DLD1 (cell line): ENCODE data around the gene EFNA4.
"Not testable (repeated sequence)": the region's sequence is repeated elsewhere in the genome, so short reads cannot be mapped to it uniquely, and the experiment has no call there.

ENCODE experiments used
- in situ Hi-C: cut with HindIII; loops from 2 replicates; pipeline ENCODE4 v1.10.0; 2017; ENCODE audit warnings: low sequenced_read_pairs

EFNA4 gene

GRCh38 chr1:155116113-155116764, 52.7 kb downstream of the EFNA4 start:
- in situ Hi-C loops: no loop called here

GRCh38 chr1:155117610-155118009, 54.1 kb downstream of the EFNA4 start:
- in situ Hi-C loops: no loop called here

DNA sequence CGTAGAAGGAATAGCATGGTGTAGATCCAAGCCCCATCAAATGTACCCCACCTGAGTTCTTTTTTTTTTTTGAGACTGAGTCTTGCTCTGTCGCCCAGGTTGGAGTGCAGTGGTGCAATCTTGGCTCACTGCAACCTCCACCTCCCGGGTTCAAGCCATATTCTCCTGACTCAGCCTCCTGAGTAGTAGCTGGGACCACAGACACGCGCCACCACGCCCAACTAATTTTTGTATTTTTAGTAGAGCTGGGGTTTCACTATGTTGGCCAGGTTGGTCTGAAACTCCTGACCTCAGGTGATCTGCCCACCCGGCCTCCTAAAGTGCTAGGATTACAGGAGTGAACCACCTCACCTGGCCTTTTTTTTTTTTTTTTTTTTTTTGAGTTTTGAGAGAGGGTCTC, 54.5 kb downstream of the EFNA4 start:
- in situ Hi-C loops: not testable (repeated sequence)
